SH-SY5Y (cell line): Measurements from ENCODE around the gene PCYOX1L.

ENCODE experiments used
- GATA2 ChIP-seq: IDR thresholded peaks from 2 replicates; pipeline ENCODE4 v1.6.1; 2011; ENCODE audit warnings: mild to moderate bottlenecking, low read depth, low read length
- GATA3 ChIP-seq: IDR thresholded peaks from 2 replicates; pipeline ENCODE4 v1.6.1; 2011; ENCODE audit warnings: low read depth, mild to moderate bottlenecking, low read length, moderate library complexity

GRCh38 chr5:149391524-149391923 is 33.7 kb downstream of the PCYOX1L start:
- TF ChIP-seq GATA2 (no peak), GATA3 (no peak)
